ENCODE results near the gene BET1L.
"Not testable (repeated sequence)": the region's sequence is repeated elsewhere in the genome, so short reads cannot be mapped to it uniquely, and the experiment has no call there.

Gene BET1L, protein sequence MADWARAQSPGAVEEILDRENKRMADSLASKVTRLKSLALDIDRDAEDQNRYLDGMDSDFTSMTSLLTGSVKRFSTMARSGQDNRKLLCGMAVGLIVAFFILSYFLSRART

DNA sequence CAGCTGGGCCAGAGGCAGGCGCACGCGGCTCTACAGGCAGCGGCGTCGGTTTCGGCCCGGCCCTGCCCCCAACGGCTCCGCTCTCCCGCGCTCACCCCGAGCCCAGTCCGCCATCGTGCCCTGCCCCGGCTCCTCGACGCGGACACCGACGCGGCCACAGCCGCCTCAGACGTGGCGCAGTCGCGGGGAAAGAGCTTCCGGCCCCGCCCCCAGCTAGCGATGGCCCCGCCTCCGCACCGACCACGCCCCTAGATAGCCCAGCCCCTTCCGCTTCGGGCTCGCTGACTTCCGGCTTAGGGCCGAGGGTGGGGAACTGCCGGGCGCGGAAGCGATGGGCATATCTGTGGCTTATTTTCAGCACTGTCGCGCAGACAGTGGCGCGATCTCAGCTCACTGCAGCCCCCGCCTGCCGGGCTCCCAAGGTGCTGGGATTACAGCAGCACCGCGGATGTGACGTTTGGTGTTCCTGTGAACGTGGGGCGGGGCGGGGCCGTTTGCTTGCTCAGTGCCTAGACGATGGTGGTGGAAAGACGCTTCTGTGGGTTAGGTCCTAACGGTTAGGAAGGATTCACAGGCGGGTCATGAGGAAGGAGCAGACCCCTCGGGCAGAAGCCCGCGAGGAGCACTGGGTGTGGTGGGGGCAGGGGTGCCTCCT lies at the start of gene BET1L, which contains the start of gene RIC8A:
TSS of gene BET1L (minus strand) at position 192 of the 655 bp plus-strand sequence. CDS start at position 114, 78 bp downstream.
TSS of gene RIC8A (plus strand) at position 501 of the 655 bp plus-strand sequence. CDS start 1,147 bp downstream, outside the sequence.
- in situ Hi-C loops (cut with MboI; ENCODE audit: low sequenced_read_pairs): no loop called here

DNA sequence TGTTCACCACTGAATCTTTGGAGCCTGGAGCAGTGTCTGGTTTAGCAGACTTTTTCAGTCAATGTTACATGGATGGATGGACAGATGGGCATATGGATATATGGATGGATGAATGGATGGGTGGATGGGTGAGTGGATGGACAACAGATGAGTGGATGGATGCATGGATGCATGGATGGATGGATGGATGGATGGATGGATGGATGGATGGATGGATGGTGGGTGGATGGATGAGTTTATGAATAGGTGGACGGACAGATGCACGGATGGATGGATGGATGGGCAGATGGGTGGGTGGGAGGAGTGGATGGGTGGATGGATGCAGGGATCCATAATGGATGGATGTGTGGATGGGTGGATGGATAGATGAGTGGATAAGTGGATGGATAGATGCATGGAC lies 48.6 kb upstream of the BET1L start:
- in situ Hi-C loops (cut with MboI; ENCODE audit: low sequenced_read_pairs): no loop called here

DNA sequence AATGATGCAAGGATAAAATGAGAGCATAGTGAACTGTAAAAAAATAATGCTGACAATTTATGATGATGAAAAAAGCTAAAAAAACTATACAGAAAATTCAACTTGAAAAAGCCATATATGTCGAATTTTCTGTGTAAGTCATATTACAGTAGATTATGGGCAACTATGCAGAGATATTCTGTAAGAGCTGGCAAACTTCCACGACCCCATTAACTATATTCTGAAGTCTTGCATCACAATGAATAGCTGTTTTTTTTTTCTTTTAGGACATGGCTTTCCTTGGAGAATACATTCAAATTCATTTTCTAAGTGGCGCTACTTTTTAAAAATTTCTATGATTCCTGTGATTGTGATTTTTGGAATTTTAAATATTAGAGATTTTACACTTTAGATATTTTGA lies 48.0 kb upstream of the BET1L start:
- in situ Hi-C loops (cut with MboI; ENCODE audit: low sequenced_read_pairs): no loop called here

DNA sequence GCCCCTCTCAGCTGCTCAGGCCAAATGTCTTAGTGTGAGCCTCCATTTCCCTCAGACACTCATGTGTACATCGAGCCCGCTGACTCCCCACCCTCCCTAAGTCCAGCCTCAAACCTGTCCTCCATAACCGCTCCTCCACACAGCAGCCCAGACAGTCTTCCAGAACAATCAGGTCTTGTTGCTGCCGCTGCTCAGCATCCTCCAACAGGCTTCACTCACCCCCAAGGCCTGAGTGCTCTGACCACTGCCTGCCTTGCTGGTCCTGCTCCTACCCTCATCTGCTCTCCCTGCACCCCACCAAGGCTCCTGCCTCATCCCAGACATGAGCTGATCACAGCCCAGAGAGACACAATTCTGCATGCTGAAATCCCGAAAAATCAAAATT lies 46.7 kb upstream of the BET1L start:
- in situ Hi-C loops (cut with MboI; ENCODE audit: low sequenced_read_pairs): no loop called here

DNA sequence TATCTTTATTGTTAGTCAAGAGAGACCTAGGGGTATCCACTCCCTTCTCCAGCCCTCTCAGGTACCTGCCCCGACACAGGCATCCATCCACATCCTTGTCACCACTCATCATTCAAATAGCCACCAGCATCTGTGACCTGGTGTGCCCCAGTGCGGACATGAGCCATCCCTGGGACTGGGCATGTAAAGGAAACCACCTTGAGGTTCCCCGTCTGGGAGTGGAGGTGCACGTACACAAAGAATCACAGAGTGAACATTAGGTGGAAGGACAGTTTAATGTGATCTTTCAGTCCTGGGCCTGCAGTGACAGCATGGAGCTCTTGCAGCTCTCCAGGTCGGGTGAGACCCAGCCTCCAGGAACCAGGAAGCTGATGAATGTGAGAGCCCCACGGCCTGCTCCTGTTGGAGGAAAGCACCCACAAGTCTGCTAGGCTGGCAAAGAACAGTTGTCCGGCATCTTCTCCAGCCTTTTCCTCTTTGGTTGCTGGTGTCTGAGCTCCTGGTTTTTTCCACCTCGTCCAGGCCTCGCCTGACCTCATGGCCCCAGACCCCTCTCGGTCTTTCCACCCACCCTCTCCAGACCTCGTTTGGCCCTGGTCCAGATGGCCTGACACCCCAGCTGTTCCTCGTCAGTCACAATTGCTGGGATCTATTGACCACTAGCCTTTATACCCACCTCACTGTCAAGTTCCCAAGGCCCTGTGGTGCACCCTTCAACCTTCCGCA lies 46.1 kb upstream of the BET1L start:
- in situ Hi-C loops (cut with MboI; ENCODE audit: low sequenced_read_pairs): no loop called here

DNA sequence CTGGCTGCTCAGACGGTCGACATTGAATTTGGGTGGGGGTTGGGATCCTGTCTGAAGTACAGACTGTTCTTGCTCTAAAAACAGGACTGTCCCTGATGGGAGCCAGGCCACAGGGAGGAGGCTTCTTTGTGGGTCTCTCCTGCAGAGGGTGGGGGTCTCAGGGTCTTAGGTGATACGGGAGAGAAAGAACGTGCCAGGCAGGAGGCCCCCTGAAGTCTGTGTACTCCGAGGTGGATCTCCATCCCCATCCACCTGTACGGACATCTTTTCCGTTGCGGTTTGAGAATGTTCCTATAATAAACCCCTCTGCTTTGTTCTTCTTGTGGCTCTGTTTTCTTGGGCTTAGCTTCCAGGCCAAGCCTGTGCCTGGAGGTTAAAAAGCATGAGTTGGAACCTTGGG lies 45.5 kb upstream of the BET1L start:
- in situ Hi-C loops (cut with MboI; ENCODE audit: low sequenced_read_pairs): no loop called here

DNA sequence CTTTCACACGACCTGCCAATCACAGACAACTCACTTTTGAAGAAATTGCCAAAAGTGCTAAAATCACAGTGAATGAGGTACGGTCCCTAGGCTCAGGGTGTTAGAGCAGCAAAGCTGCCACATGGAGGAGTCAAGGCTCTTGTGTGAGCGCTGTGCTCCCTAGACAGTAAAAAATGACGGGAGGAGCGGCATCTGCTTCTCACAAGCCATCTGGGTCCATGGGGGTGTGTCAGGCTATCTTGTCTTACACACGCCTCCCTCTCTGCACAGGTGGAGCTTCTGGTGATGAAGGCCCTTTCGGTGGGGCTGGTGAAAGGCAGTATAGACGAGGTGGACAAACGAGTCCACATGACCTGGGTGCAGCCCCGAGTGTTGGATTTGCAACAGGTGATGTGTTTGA lies 44.4 kb upstream of the BET1L start:
- in situ Hi-C loops (cut with MboI; ENCODE audit: low sequenced_read_pairs): no loop called here

DNA sequence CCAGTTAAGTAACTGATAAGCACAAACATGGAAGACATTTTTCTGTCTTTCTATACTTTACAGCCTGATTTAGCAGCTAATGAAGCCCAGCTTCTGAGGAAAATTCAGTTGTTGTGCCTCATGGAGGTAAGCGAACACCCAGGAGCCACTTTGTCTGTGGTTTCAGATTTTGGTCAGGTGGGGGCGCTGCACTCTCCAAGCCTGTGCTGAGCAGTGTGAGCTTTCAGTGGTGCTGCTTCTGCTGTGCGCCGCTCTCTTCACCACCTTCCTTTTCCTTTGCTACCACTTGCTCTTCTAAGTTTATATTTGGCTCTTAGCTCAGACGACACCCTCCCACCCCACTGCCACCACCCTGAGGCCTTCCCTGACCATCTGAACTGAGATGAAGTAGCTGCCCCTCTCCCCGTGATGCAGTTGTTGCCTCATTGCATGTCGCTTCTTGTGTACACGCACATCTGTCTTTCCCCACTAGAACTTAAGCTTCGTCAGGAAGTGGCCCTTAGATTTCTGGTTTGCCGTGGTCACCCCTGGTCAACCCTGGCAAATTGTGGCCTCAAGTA lies 43.6 kb upstream of the BET1L start:
- in situ Hi-C loops (cut with MboI; ENCODE audit: low sequenced_read_pairs): no loop called here

DNA sequence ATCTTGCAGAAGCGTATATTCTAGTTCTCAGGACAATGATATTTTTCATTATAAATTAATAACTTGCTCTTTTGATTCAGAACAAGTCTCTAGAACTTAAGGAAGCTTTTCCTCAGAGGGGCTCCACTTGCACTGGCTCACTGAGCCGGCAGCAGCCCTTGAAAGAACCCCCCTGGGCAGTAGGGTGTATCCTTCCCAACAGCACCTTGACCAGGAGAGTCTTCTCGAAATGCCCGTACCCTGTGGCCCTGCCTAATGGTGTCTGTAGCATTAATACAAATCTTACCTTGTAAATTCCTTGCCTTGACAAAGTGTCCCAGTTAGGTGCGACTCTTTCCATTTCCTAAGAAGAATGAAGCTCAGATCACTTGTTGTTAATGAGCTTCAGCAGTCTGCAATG lies 43.1 kb upstream of the BET1L start:
- in situ Hi-C loops (cut with MboI; ENCODE audit: low sequenced_read_pairs): no loop called here

DNA sequence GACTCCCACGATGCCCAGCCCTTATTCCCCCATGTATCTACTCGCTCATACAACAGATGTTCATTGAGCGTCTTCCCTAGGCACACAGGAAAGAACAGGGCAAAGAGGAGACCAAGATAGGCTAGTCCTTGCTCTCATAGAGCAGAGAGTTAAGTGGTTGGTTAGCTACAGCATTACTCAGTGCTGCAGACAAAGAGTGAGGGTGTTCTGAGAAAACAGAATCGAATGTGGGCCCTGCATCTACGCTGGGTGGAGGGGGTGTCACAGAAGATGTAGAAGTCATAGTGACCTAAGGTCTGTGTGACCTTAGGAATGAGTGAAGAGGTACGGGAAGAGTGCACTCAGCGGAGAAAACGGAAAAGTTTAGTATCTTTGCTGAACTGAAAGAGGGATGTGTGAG lies 41.9 kb upstream of the BET1L start:
- in situ Hi-C loops (cut with MboI; ENCODE audit: low sequenced_read_pairs): no loop called here

DNA sequence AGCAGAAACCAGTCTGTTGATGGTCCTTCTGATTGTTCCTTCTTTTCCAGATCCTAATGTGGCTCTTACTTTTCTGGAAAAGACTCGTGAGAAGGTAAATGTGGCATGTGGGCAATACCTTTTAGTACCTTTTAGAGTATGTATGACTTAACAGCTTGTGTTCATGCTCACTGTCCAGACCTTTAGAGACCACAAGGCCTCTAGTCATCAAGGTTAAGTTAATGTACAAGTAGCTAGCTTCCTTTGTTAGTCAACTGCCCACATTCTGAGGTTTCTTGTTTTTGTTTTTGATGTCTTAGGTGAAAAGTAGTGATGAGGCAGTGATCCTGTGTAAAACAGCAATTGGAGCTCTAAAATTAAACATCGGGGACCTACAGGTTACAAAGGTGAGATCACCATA lies 37.2 kb upstream of the BET1L start:
- in situ Hi-C loops (cut with MboI; ENCODE audit: low sequenced_read_pairs): no loop called here

DNA sequence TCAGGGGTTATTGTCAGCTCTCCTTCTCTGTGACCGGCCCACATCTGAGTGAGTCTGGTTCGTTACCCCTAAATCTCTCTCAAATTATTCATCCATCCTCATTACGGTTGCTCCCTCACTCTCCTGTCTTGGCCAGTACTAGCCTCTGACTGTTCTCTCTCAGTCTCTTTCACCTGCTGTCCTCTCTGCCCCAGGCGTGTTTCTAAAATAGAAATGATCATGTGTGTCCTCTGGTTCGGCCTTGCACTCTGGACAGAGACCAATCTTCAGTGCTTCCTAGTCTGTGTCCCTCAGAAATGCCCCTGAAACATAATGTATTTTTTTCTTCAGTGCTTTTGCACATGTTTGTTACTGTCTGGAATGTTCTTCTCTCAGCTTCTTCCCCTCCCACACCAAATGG lies 34.4 kb upstream of the BET1L start:
- in situ Hi-C loops (cut with MboI; ENCODE audit: low sequenced_read_pairs): no loop called here

DNA sequence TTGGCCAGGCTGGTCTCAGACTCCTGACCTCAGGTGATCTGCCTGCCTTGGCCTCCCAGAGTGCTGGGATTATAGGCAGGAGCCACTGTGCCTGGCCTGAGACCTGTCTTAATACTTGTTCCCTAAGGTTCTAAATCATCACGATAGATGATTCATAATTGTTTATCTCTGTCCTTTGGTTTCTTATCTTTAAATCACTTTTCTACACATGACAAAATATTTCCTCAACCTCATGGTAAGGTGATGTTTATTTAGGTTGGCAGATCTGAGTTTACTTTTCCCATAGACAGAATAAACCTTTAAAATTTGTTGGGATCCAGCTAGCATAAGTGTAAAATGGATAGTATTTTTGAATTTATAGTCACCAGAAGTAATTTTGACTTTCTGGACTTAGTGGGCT lies 33.1 kb upstream of the BET1L start:
- in situ Hi-C loops (cut with MboI; ENCODE audit: low sequenced_read_pairs): no loop called here

DNA sequence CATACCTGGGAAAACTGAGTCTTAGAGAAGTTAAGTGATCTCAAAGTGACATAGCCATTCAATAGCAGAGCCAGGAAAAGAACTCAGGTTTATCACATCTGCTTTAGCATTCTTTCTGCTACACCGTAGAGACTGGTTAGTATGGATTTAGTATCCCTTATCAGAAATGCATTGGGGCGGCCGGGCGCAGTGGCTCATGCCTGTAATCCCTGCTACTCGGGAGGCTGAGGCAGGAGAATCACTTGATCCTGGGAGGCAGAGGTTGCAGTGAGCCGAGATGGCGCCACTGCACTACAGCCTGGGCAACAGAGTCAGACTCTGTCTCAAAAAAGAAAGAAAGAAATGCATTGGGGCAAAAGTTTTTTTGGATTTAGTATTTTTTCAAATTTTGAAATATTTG lies 31.1 kb upstream of the BET1L start:
- in situ Hi-C loops (cut with MboI; ENCODE audit: low sequenced_read_pairs): not testable (repeated sequence)

DNA sequence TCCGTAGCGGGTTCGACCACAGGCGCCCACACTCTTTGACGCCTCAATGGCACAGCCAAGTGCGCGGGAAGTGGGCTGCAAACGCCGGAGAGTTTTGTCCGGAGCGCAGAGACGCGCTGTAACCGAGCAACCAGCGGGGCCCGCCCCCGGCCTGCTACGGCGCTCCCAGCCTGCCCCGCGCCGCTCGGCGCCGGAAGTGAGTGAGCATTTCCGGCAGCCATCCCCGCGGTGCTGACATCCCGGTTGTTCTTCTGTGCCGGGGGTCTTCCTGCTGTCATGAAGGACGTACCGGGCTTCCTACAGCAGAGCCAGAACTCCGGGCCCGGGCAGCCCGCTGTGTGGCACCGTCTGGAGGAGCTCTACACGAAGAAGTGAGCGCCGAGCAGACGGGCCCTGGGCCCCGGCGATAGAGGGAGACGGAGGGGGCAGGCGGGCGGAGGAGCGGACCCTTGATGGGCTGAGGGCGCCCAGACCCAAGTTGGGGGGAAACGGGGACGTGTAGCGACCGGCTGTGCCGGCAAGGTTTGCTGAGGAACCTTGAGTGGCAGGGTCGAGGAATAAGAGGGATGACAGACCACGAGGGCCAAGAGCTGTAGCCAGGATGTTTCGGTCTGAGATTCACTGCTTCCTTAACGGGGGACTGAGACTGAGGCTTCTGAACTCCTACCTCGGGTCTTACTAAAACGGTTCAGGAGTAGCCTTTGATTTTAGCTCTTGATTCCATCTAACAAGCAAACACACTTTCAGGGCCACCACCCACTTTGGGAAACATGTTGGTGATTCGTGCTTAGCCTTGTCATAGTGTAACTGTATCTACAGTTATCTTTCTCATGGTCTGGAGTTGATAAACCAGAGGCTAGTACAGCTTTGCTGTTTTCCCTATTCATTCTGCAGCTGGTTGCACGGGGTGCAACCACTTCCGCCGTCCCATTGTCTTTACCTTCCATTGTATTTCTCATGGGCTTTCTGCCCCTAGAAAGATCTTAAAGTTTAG lies 29.9 kb upstream of the BET1L start, which contains the start of gene PSMD13:
TSS of gene PSMD13 (plus strand) at position 203 of the 994 bp plus-strand sequence. CDS start at position 277, 74 bp downstream.
- in situ Hi-C loops (cut with MboI; ENCODE audit: low sequenced_read_pairs): no loop called here

DNA sequence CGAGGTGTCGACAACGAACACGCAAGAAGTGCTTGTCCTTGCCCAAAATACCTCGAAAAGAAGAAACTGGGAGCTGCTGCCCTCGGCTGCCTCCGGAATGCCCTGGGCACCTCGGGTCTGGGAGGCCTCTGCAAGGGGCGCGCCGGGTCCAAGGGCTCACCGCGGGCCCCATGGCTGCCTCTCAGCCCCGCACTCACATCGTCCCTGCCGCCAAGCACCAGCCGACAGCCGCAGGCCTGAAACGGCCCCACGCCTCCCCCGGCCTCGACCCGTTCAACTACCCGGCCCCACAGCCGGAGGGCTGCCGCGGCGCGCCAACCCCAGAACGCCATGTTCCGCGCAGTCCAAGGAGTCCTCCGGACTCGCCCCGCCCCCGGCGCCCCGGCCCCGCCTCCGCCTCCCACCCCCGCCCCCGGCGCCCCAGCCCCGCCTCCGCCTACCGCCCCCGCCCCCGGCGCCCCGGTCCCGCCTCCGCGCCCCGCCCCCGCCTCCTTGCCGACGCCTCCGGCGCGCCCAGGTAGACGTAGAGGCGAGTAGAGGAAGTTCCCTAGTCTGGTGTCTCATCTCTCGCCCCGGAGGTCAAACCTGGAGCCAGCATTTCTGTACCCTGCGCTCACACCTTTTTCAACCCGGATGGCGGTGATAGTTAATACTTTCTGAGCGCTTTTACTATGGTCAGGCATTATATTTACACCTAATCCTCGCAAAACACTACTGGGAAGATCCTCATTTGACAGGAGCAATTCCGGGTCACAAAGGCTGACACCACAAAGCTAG lies 29.0 kb upstream of the BET1L start, which contains the start of gene SIRT3:
TSS of gene SIRT3 (minus strand) at position 346 of the 777 bp plus-strand sequence. CDS start at position 332, 14 bp downstream.
- in situ Hi-C loops (cut with MboI; ENCODE audit: low sequenced_read_pairs): no loop called here

DNA sequence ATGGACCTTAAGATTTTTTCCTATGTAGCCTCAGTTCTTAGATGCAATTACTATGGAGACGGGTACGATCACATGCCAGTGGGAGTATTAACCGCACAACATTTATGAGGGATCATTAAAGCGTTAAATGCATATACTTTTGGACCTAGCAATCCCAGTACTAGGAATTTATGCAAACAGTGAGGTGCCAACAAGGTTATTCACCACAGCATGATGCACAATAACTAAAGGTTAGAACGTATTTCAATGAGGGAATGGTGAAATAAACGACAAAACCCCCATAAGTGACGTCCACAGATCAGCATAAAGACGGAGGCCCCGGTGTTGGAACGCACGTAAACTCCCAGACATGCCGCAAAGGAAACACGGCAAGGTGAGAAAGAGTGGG lies 28.4 kb upstream of the BET1L start:
- in situ Hi-C loops (cut with MboI; ENCODE audit: low sequenced_read_pairs): no loop called here

DNA sequence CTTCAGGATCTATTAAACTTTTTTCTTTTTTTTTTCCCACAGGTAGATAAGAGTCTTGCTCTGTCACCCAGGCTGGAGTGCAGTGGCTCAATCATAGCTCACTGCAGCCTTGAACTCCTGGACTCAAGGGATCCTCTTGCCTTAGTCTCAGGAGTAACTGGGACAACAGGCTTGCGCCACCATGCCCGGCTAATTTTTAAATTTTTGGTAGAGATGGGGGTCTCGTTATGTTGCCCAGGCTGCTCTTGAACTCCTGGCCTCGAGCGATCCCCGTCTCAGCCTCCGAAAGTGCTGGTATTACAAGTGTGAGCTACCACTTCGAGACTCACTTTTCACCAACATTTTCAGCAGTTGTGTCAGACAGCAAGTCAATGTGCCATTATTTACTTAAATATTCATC lies 28.0 kb upstream of the BET1L start:
- in situ Hi-C loops (cut with MboI; ENCODE audit: low sequenced_read_pairs): no loop called here

DNA sequence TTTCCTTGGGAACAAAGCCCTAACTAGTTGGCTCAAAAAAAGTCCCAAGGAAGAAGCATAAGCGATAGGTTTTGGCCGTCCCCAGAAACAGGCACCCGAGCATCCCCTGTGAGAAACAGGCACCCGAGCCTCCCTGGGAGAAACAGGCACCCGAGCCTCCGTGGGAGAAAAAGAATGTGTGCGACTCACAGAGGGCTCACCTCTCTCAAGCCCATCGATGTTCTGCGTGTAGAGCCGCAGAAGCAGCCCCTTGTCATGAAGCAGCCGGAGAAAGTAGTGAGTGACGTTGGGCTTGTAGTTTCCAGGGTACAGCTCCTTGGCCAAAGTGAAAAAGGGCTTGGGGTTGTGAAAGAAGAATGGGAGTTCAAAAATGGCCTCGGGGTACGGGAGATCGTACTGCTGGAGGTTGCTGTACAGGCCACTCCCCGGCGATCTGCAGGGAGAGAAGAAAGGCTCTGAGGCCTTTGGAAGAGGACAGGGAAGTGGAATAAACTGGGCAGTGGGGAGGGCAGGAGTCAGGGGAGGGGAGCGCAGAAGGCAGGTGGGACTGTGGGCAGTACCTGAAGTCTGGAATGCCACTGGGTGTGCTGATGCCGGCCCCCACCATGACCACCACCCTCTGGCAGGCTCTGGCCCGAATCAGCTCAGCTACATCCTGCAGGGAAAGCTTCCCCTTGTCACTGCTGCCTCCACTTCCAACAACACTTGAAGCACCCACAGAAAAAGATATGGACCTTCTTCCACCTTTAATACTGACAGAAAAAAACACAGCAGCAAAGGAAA lies 25.8 kb upstream of the BET1L start:
- in situ Hi-C loops (cut with MboI; ENCODE audit: low sequenced_read_pairs): no loop called here
